Subcutaneous adipose tissue (tissue), 4 donors: Measurements from ENCODE around the gene PPP1R16B. TPM values are rescaled to one million over a fixed set of nuclear protein-coding genes. Genes with fewer than 3 reads are reported as not detected.

Experiments
- CTCF ChIP-seq: fragments of 450-650 bp; IDR thresholded peaks from one replicate; pipeline ENCODE4 v1.5.1; 2016; ENCODE audit warnings: low read depth, mild to moderate bottlenecking, control low read depth, antibody characterized with exemption, moderate library complexity
- total RNA-seq, 4 donors: library from RNA; depleted of rRNA; stranded (reverse); fragments of >200 nt; gene quantifications; one replicate each; pipeline ENCODE4 v1.1.0, GENCODE V29; 2016

PPP1R16B gene
- total RNA-seq, 4 donors from 2014 or later, result 3.1 to 37.3 (median 4.9) TPM

GRCh38 chr20:38952153-38952552 lies 146.7 kb downstream of the PPP1R16B start:
- TF ChIP-seq CTCF, result no peak

- TF ChIP-seq CTCF, result no peak
Observed at GRCh38 chr20:38953630-38954340, 148.3 kb downstream of the PPP1R16B start.

- no peak for TF ChIP-seq CTCF
Observed at GRCh38 chr20:38957235-38957876, 151.9 kb downstream of the PPP1R16B start.

GRCh38 chr20:38957915-38958485 lies 152.5 kb downstream of the PPP1R16B start:
- TF ChIP-seq CTCF, result no peak

GRCh38 chr20:38961530-38962043 lies 156.1 kb downstream of the PPP1R16B start:
- TF ChIP-seq CTCF, result no peak

- TF ChIP-seq CTCF, result no peak
Observed at GRCh38 chr20:38962044-38962927, 156.8 kb downstream of the PPP1R16B start, which contains the start of gene DHX35. Gene DHX35 (plus strand): TSS chr20:38962344. CDS start chr20:38962368, 24 bp downstream.
